GM12865 (cell line): ENCODE data around the gene PTCH1.

ENCODE experiments used
- DNase-seq: peaks from one replicate; pipeline ENCODE4 v3.0.0; 2010; ENCODE audit warnings: low read depth
- H3K4me3 ChIP-seq: 2 replicates; pipeline ENCODE4 v1.5.1; 2011; ENCODE audit warnings: mild to moderate bottlenecking, low read depth, low read length, control low read depth
- TF ChIP-seq, protein P1 (sequence below): IDR thresholded peaks from 2 replicates; pipeline ENCODE4 v1.5.1; 2011; ENCODE audit warnings: low read length, control low read depth, low read depth, inconsistent platforms; ENCODE audit not compliant: insufficient read depth; ENCODE audit errors: missing control alignments

The PTCH1 gene

GRCh38 chr9:95425910-95426551 lies 90.7 kb downstream of the PTCH1 start:
- H3K4me3 ChIP-seq = peak overlapping the region; percentile 56
- DNase-seq = peak; percentile 24
- TF ChIP-seq, protein P1, sequence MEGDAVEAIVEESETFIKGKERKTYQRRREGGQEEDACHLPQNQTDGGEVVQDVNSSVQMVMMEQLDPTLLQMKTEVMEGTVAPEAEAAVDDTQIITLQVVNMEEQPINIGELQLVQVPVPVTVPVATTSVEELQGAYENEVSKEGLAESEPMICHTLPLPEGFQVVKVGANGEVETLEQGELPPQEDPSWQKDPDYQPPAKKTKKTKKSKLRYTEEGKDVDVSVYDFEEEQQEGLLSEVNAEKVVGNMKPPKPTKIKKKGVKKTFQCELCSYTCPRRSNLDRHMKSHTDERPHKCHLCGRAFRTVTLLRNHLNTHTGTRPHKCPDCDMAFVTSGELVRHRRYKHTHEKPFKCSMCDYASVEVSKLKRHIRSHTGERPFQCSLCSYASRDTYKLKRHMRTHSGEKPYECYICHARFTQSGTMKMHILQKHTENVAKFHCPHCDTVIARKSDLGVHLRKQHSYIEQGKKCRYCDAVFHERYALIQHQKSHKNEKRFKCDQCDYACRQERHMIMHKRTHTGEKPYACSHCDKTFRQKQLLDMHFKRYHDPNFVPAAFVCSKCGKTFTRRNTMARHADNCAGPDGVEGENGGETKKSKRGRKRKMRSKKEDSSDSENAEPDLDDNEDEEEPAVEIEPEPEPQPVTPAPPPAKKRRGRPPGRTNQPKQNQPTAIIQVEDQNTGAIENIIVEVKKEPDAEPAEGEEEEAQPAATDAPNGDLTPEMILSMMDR = no peak

GRCh38 chr9:95422650-95423049 lies 94.1 kb downstream of the PTCH1 start:
- TF ChIP-seq, protein P1 = no peak
- DNase-seq = no peak
- H3K4me3 ChIP-seq = no peak overlapping the region

- DNase-seq = no peak
- no peak overlapping the region for H3K4me3 ChIP-seq
- TF ChIP-seq, protein P1 = no peak
These were observed 96.3 kb downstream of the PTCH1 start for GRCh38 chr9:95420518-95420917.

DNA sequence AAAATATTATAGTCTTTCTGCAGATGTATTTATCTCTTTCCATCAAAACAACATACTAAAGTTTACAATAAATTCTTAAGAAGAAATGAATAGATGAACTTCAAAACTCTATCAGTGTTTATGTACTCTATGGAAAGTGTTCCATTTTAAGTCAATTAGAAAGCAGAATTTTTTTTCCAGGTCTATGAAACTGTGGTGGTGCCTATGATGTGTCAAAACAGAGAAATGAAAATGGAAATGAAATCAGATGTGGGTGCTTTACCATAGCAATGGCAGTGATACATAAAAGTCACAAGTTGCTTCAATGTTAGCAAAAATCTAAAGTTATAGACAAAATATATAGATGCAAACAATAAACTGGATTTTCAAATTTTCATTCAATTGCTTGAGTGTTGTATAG lies 97.3 kb downstream of the PTCH1 start:
- TF ChIP-seq, protein P1 = no peak
- no peak for DNase-seq
- H3K4me3 ChIP-seq = no peak overlapping the region

- DNase-seq = no peak
- TF ChIP-seq, protein P1 = no peak
- H3K4me3 ChIP-seq = no peak overlapping the region
These were observed 101.6 kb downstream of the PTCH1 start for GRCh38 chr9:95415158-95415557.

GRCh38 chr9:95413793-95414192 lies 103.0 kb downstream of the PTCH1 start:
- TF ChIP-seq, protein P1 = no peak
- no peak for DNase-seq

More at GRCh38 chr9:95413793-95414192, 103.0 kb downstream of the PTCH1 start:
- no peak overlapping the region for H3K4me3 ChIP-seq
